ENCODE measurements around the gene TM9SF1.
A peak's percentile ranks its signal among the peaks of the same experiment; 100 is the strongest.
"Not testable (repeated sequence)": the region's sequence is repeated elsewhere in the genome, so short reads cannot be mapped to it uniquely, and the experiment has no call there.

Gene TM9SF1

GRCh38 chr14:24224618-24225071 is 29.4 kb upstream of the TM9SF1 start:
- no peak for DNase-seq

GRCh38 chr14:24222987-24223386 is 27.7 kb upstream of the TM9SF1 start:
- DNase-seq: not testable (repeated sequence)

GRCh38 chr14:24219521-24219920 is 24.3 kb upstream of the TM9SF1 start:
- no peak for DNase-seq

- no peak for DNase-seq
Measured at GRCh38 chr14:24219080-24219479, 23.8 kb upstream of the TM9SF1 start.

- DNase-seq: not testable (repeated sequence)
Measured at GRCh38 chr14:24216876-24217275, 21.6 kb upstream of the TM9SF1 start.

GRCh38 chr14:24216345-24216699 is 21.1 kb upstream of the TM9SF1 start:
- DNase-seq: no peak

GRCh38 chr14:24215495-24216344 is 20.5 kb upstream of the TM9SF1 start, which contains the start of gene MDP1:
TSS of gene MDP1 (minus strand) at chr14:24216066. CDS start at chr14:24215955, 111 bp downstream.
- DNase-seq: peak; percentile 95

- no peak for DNase-seq
Measured at GRCh38 chr14:24213866-24214662, 18.8 kb upstream of the TM9SF1 start.

- peak; percentile 98 for DNase-seq
Measured at GRCh38 chr14:24212924-24213865, 18.0 kb upstream of the TM9SF1 start, which contains the start of gene CHMP4A. TSS of gene CHMP4A (minus strand) at chr14:24213488. CDS start at chr14:24213439, 49 bp downstream.

- DNase-seq: no peak
Measured at GRCh38 chr14:24211311-24211710, 16.1 kb upstream of the TM9SF1 start.

GRCh38 chr14:24207625-24208024 is 12.4 kb upstream of the TM9SF1 start:
- DNase-seq: no peak

GRCh38 chr14:24207104-24207551 is 11.9 kb upstream of the TM9SF1 start:
- DNase-seq: no peak

- DNase-seq: no peak
Measured at GRCh38 chr14:24206260-24207103, 11.2 kb upstream of the TM9SF1 start.

- no peak for DNase-seq
Measured at GRCh38 chr14:24204163-24205146, 9.2 kb upstream of the TM9SF1 start.

GRCh38 chr14:24203249-24203886 is 8.1 kb upstream of the TM9SF1 start:
- not testable (repeated sequence) for DNase-seq

- not testable (repeated sequence) for DNase-seq
Measured at GRCh38 chr14:24202538-24202937, 7.3 kb upstream of the TM9SF1 start.

GRCh38 chr14:24198814-24199524 is 3.7 kb upstream of the TM9SF1 start:
- DNase-seq: no peak

- no peak for DNase-seq
Measured at GRCh38 chr14:24197056-24197450, 1.8 kb upstream of the TM9SF1 start.
